Ovary (tissue), 3 donors: ENCODE results near the gene HECW1.

Experiments used
- CTCF ChIP-seq, 3 donors: fragments of 450-650 bp in 2 of 3; fragments of 200-600 bp in 1 of 3; IDR thresholded peaks; one replicate each; pipeline versions ENCODE4 v1.5.1 to v1.8.0; 2016 to 2022; ENCODE audit warnings: antibody characterized with exemption in 3 of 3, mild to moderate bottlenecking in 1 of 3
- EP300 ChIP-seq: sonication (generic); formaldehyde crosslinking; IDR thresholded peaks from one replicate; pipeline ENCODE4 v1.6.1; 2017; ENCODE audit warnings: antibody characterized with exemption
- donor health status: DM: no; HTN: no; CAD: no.

- TF ChIP-seq CTCF (IDR thresholded peaks at IDR 0.05) (no peak), EP300 (no peak)
These were observed 283.8 kb downstream of the HECW1 start for GRCh38 chr7:43396187-43396740.
